ENCODE data around the gene RAB31.

RAB31 gene

GRCh38 chr18:9734189-9734588 lies 26.1 kb downstream of the RAB31 start:
- no peak for DNase-seq
- no peak overlapping the region for H3K4me3 Mint-ChIP-seq

GRCh38 chr18:9735238-9735637 lies 27.1 kb downstream of the RAB31 start:
- no peaks in the 10 kb centered on the region for H3K9me3 Mint-ChIP-seq
- peaks cover 5% of the 10 kb centered on the region for H3K4me1 Mint-ChIP-seq
- H3K27ac Mint-ChIP-seq = no peak overlapping the region
- ATAC-seq (no peak), DNase-seq (no peak)
- peaks cover 9% of the 10 kb centered on the region for H3K27me3 Mint-ChIP-seq
- no peaks in the 10 kb centered on the region for H3K36me3 Mint-ChIP-seq (ENCODE audit: low read depth)
- no peak overlapping the region for H3K4me3 Mint-ChIP-seq

More at GRCh38 chr18:9734189-9734588, 26.1 kb downstream of the RAB31 start:
- peak; percentile 20 for ATAC-seq
- no peak overlapping the region for H3K27ac Mint-ChIP-seq
- H3K36me3 Mint-ChIP-seq (ENCODE audit: low read depth) = no peaks in the 10 kb centered on the region
- H3K4me1 Mint-ChIP-seq = peaks cover 5% of the 10 kb centered on the region
- no peaks in the 10 kb centered on the region for H3K9me3 Mint-ChIP-seq
- peaks cover 10% of the 10 kb centered on the region for H3K27me3 Mint-ChIP-seq

GRCh38 chr18:9735879-9736278 lies 27.8 kb downstream of the RAB31 start:
- DNase-seq (no peak), ATAC-seq (no peak)
- Mint-ChIP-seq H3K4me1 (peaks cover 5% of the 10 kb centered on the region), H3K36me3 (ENCODE audit: low read depth) (no peaks in the 10 kb centered on the region), H3K27ac (no peak overlapping the region), H3K27me3 (peaks cover 7% of the 10 kb centered on the region), H3K4me3 (no peak overlapping the region), H3K9me3 (no peaks in the 10 kb centered on the region)

GRCh38 chr18:9736286-9736835 lies 28.3 kb downstream of the RAB31 start:
- Mint-ChIP-seq H3K27me3 (peaks cover 7% of the 10 kb centered on the region), H3K36me3 (ENCODE audit: low read depth) (no peaks in the 10 kb centered on the region), H3K9me3 (no peaks in the 10 kb centered on the region), H3K4me1 (peaks cover 5% of the 10 kb centered on the region), H3K27ac (no peak overlapping the region), H3K4me3 (no peak overlapping the region)
- DNase-seq (no peak), ATAC-seq (no peak)

GRCh38 chr18:9737006-9737405 lies 28.9 kb downstream of the RAB31 start:
- Mint-ChIP-seq H3K9me3 (no peaks in the 10 kb centered on the region), H3K27me3 (peaks cover 6% of the 10 kb centered on the region), H3K27ac (no peak overlapping the region), H3K36me3 (ENCODE audit: low read depth) (no peaks in the 10 kb centered on the region), H3K4me3 (no peak overlapping the region), H3K4me1 (peaks cover 5% of the 10 kb centered on the region)
- DNase-seq = no peak
- ATAC-seq = no peak

GRCh38 chr18:9737472-9738121 lies 29.5 kb downstream of the RAB31 start:
- DNase-seq (no peak), ATAC-seq (no peak)
- no peak overlapping the region for H3K27ac Mint-ChIP-seq
- no peak overlapping the region for H3K4me3 Mint-ChIP-seq
- H3K4me1 Mint-ChIP-seq = peaks cover 5% of the 10 kb centered on the region
- peaks cover 12% of the 10 kb centered on the region for H3K27me3 Mint-ChIP-seq
- H3K36me3 Mint-ChIP-seq (ENCODE audit: low read depth) = no peaks in the 10 kb centered on the region
- H3K9me3 Mint-ChIP-seq = no peaks in the 10 kb centered on the region

GRCh38 chr18:9738266-9738969 lies 30.3 kb downstream of the RAB31 start:
- Mint-ChIP-seq H3K4me1 (peaks cover 5% of the 10 kb centered on the region), H3K36me3 (ENCODE audit: low read depth) (no peaks in the 10 kb centered on the region), H3K27me3 (peaks cover 14% of the 10 kb centered on the region), H3K27ac (no peak overlapping the region), H3K9me3 (no peaks in the 10 kb centered on the region), H3K4me3 (no peak overlapping the region)
- ATAC-seq (no peak), DNase-seq (no peak)

GRCh38 chr18:9739516-9739915 lies 31.4 kb downstream of the RAB31 start:
- H3K27ac Mint-ChIP-seq = no peak overlapping the region
- DNase-seq (no peak), ATAC-seq (no peak)
- H3K36me3 Mint-ChIP-seq (ENCODE audit: low read depth) = no peaks in the 10 kb centered on the region
- H3K4me1 Mint-ChIP-seq = peaks cover 2% of the 10 kb centered on the region
- H3K9me3 Mint-ChIP-seq = no peaks in the 10 kb centered on the region
- peaks cover 14% of the 10 kb centered on the region for H3K27me3 Mint-ChIP-seq
- H3K4me3 Mint-ChIP-seq = no peak overlapping the region

- Mint-ChIP-seq H3K36me3 (ENCODE audit: low read depth) (no peaks in the 10 kb centered on the region), H3K4me3 (no peak overlapping the region), H3K4me1 (no peaks in the 10 kb centered on the region), H3K27ac (no peak overlapping the region), H3K27me3 (peaks cover 14% of the 10 kb centered on the region), H3K9me3 (no peaks in the 10 kb centered on the region)
- no peak for ATAC-seq
- no peak for DNase-seq
These were observed 32.0 kb downstream of the RAB31 start for GRCh38 chr18:9740071-9740470.

- H3K36me3 Mint-ChIP-seq (ENCODE audit: low read depth) = no peaks in the 10 kb centered on the region
- H3K4me1 Mint-ChIP-seq = no peaks in the 10 kb centered on the region
- H3K4me3 Mint-ChIP-seq = no peak overlapping the region
- H3K27ac Mint-ChIP-seq = no peak overlapping the region
- DNase-seq (no peak), ATAC-seq (no peak)
- peaks cover 14% of the 10 kb centered on the region for H3K27me3 Mint-ChIP-seq
- no peaks in the 10 kb centered on the region for H3K9me3 Mint-ChIP-seq
These were observed 33.3 kb downstream of the RAB31 start for GRCh38 chr18:9741406-9741792.

GRCh38 chr18:9741793-9742523 lies 33.9 kb downstream of the RAB31 start:
- no peaks in the 10 kb centered on the region for H3K9me3 Mint-ChIP-seq
- H3K27me3 Mint-ChIP-seq = peaks cover 14% of the 10 kb centered on the region
- H3K4me1 Mint-ChIP-seq = no peaks in the 10 kb centered on the region
- no peak overlapping the region for H3K4me3 Mint-ChIP-seq
- no peak overlapping the region for H3K27ac Mint-ChIP-seq
- ATAC-seq (no peak), DNase-seq (no peak)
- no peaks in the 10 kb centered on the region for H3K36me3 Mint-ChIP-seq (ENCODE audit: low read depth)

- ATAC-seq = no peak
- DNase-seq = no peak
- no peaks in the 10 kb centered on the region for H3K4me1 Mint-ChIP-seq
- no peaks in the 10 kb centered on the region for H3K9me3 Mint-ChIP-seq
- peaks cover 14% of the 10 kb centered on the region for H3K27me3 Mint-ChIP-seq
- no peaks in the 10 kb centered on the region for H3K36me3 Mint-ChIP-seq (ENCODE audit: low read depth)
- H3K27ac Mint-ChIP-seq = no peak overlapping the region
- H3K4me3 Mint-ChIP-seq = no peak overlapping the region
These were observed 34.5 kb downstream of the RAB31 start for GRCh38 chr18:9742524-9743131.

- no peak overlapping the region for H3K27ac Mint-ChIP-seq
- H3K4me1 Mint-ChIP-seq = no peaks in the 10 kb centered on the region
- H3K4me3 Mint-ChIP-seq = no peak overlapping the region
- no peak for DNase-seq
- no peaks in the 10 kb centered on the region for H3K9me3 Mint-ChIP-seq
- H3K27me3 Mint-ChIP-seq = peaks cover 14% of the 10 kb centered on the region
- ATAC-seq = peak; percentile 24
- H3K36me3 Mint-ChIP-seq (ENCODE audit: low read depth) = no peaks in the 10 kb centered on the region
These were observed 35.3 kb downstream of the RAB31 start for GRCh38 chr18:9743200-9744016.

GRCh38 chr18:9746958-9747357 lies 38.9 kb downstream of the RAB31 start:
- Mint-ChIP-seq H3K9me3 (no peaks in the 10 kb centered on the region), H3K4me1 (no peaks in the 10 kb centered on the region), H3K27ac (no peak overlapping the region), H3K27me3 (peaks cover 12% of the 10 kb centered on the region), H3K36me3 (ENCODE audit: low read depth) (no peaks in the 10 kb centered on the region), H3K4me3 (no peak overlapping the region)
- no peak for DNase-seq
- ATAC-seq = no peak

All from activated naive CD8-positive, alpha-beta T cell treated with anti-CD3 and anti-CD28 coated beads, Interleukin-2, amount 50 U/mL, for 24 hours (primary cell).